Activated CD8-positive, alpha-beta T cell treated with anti-CD3 and anti-CD28 coated beads for 36 hours (primary cell): Measurements from ENCODE around the gene NPTX1. TPM values are rescaled to one million over a fixed set of nuclear protein-coding genes. Genes with fewer than 3 reads are reported as not detected.

Experiments used
- ATAC-seq: fragments of 200-7000 bp; cut with Tn5 transposase; one replicate; pipeline ENCODE4 v1.10.0; 2021; ENCODE audit warnings: mild to moderate bottlenecking, moderate library complexity
- CTCF ChIA-PET: fragments of 350-600 bp; sonication (Branson Sonifier 250); formaldehyde crosslinking; loops from one replicate; lab custom pipeline; 2021; ENCODE audit warnings: antibody characterized with exemption; lab: Charles Lee
- POLR2A ChIA-PET: fragments of 350-600 bp; sonication (Branson Sonifier 250); formaldehyde crosslinking; loops from one replicate; lab custom pipeline; 2021; ENCODE audit warnings: antibody characterized with exemption; lab: Charles Lee
- DNase-seq: peaks from one replicate; pipeline ENCODE4 v3.0.0-alpha.2; 2020
- H3K27ac Mint-ChIP-seq: one replicate; pipeline ENCODE4 v1.8.0; 2021; ENCODE audit warnings: mild to moderate bottlenecking, mixed read lengths
- H3K27me3 Mint-ChIP-seq: one replicate; pipeline ENCODE4 v1.8.0; 2021; ENCODE audit warnings: mixed read lengths
- H3K36me3 Mint-ChIP-seq: one replicate; pipeline ENCODE4 v1.8.0; 2021; ENCODE audit warnings: low read depth, mixed read lengths
- H3K4me1 Mint-ChIP-seq: one replicate; pipeline ENCODE4 v1.8.0; 2021; ENCODE audit warnings: low read depth, mixed read lengths
- H3K4me3 Mint-ChIP-seq: one replicate; pipeline ENCODE4 v1.8.0; 2021; ENCODE audit warnings: mild to moderate bottlenecking, moderate library complexity, mixed read lengths
- H3K9me3 Mint-ChIP-seq: one replicate; pipeline ENCODE4 v1.8.0; 2021; ENCODE audit warnings: mixed read lengths
- CTCF ChIP-seq: fragments of 200-600 bp; IDR thresholded peaks from one replicate; pipeline ENCODE4 v1.8.0; 2022; ENCODE audit warnings: antibody characterized with exemption, mild to moderate bottlenecking
- intact Hi-C: fragments of 100-400 bp; cut with micrococcal nuclease; formaldehyde crosslinking; loops from one replicate; pipeline ENCODE4 v1.10.0; 2022
- total RNA-seq, 2 experiments: library from RNA; stranded (reverse); gene quantifications; one replicate each; pipeline ENCODE4 v1.2.3, GENCODE V29; 2021

Gene NPTX1
- total RNA-seq, 2 experiments from 2014 or later, result 3.4 to 5.1 TPM

GRCh38 chr17:80503031-80503430 lies 26.6 kb upstream of the NPTX1 start:
- ChIA-PET CTCF (no interaction called here), POLR2A (no interaction called here)
- Mint-ChIP-seq H3K4me3 (no peak overlapping the region), H3K27ac (no peak overlapping the region), H3K4me1 (no peaks in the 10 kb centered on the region), H3K36me3 (no peaks in the 10 kb centered on the region), H3K9me3 (no peaks in the 10 kb centered on the region), H3K27me3 (no peaks in the 10 kb centered on the region)
- intact Hi-C loops, result no loop called here
- no peak for DNase-seq
- no peak for TF ChIP-seq CTCF
- ATAC-seq, result no peak

- CTCF ChIA-PET, result no interaction called here
- peaks cover 2% of the 10 kb centered on the region for H3K9me3 Mint-ChIP-seq
- no peak overlapping the region for H3K4me3 Mint-ChIP-seq
- DNase-seq (no peak), ATAC-seq (no peak)
- H3K27me3 Mint-ChIP-seq, result peaks cover 2% of the 10 kb centered on the region
- intact Hi-C loops, result no loop called here
- H3K27ac Mint-ChIP-seq, result no peak overlapping the region
- POLR2A ChIA-PET, result no interaction called here
- TF ChIP-seq CTCF, result no peak
- H3K4me1 Mint-ChIP-seq, result peaks cover 4% of the 10 kb centered on the region
- no peaks in the 10 kb centered on the region for H3K36me3 Mint-ChIP-seq
Observed at GRCh38 chr17:80502578-80502877, 26.1 kb upstream of the NPTX1 start.

- H3K36me3 Mint-ChIP-seq, result no peaks in the 10 kb centered on the region
- ATAC-seq, result no peak
- H3K4me1 Mint-ChIP-seq, result peaks cover 9% of the 10 kb centered on the region
- peaks cover 2% of the 10 kb centered on the region for H3K27me3 Mint-ChIP-seq
- H3K27ac Mint-ChIP-seq, result no peak overlapping the region
- no peak for DNase-seq
- ChIA-PET CTCF (no interaction called here), POLR2A (no interaction called here)
- no peak for TF ChIP-seq CTCF
- no peak overlapping the region for H3K4me3 Mint-ChIP-seq
- intact Hi-C loops, result no loop called here
- peaks cover 2% of the 10 kb centered on the region for H3K9me3 Mint-ChIP-seq
Observed at GRCh38 chr17:80501741-80502577, 25.6 kb upstream of the NPTX1 start.

GRCh38 chr17:80499961-80500665 lies 23.7 kb upstream of the NPTX1 start:
- peaks cover 7% of the 10 kb centered on the region for H3K27me3 Mint-ChIP-seq
- TF ChIP-seq CTCF, result no peak

GRCh38 chr17:80499560-80499959 lies 23.2 kb upstream of the NPTX1 start:
- peaks cover 2% of the 10 kb centered on the region for H3K9me3 Mint-ChIP-seq
- CTCF ChIA-PET, result no interaction called here
- intact Hi-C loops, result no loop called here
- no peak overlapping the region for H3K27ac Mint-ChIP-seq
- H3K4me3 Mint-ChIP-seq, result no peak overlapping the region
- H3K27me3 Mint-ChIP-seq, result peaks cover 8% of the 10 kb centered on the region
- peaks cover 9% of the 10 kb centered on the region for H3K4me1 Mint-ChIP-seq
- no peaks in the 10 kb centered on the region for H3K36me3 Mint-ChIP-seq
- DNase-seq (no peak), ATAC-seq (no peak)
- POLR2A ChIA-PET, result interaction anchor here (0.6 kb wide), 1 partner anchor 187 kb away, joined by 3 read pairs; no protein-coding TSS in a partner anchor
- no peak for TF ChIP-seq CTCF

More at GRCh38 chr17:80499961-80500665, 23.7 kb upstream of the NPTX1 start:
- Mint-ChIP-seq H3K36me3 (no peaks in the 10 kb centered on the region), H3K4me3 (no peak overlapping the region), H3K4me1 (peaks cover 9% of the 10 kb centered on the region), H3K27ac (no peak overlapping the region), H3K9me3 (peaks cover 2% of the 10 kb centered on the region)
- ATAC-seq (no peak), DNase-seq (no peak)
- CTCF ChIA-PET, result no interaction called here
- POLR2A ChIA-PET, result interaction anchor here (0.6 kb wide), 1 partner anchor 187 kb away, joined by 3 read pairs; no protein-coding TSS in a partner anchor
- intact Hi-C loops, result no loop called here
